Measurements from ENCODE around the gene FOXQ1. TPM values are rescaled to one million over a fixed set of nuclear protein-coding genes. Genes with fewer than 3 reads are reported as not detected.

Gene FOXQ1
- total and polyA plus RNA-seq, 2 of the 13 experiments (the other 11 are each of a cell fraction or from before 2014, with no cell fraction given): 35.2 to 39.8 TPM

DNA sequence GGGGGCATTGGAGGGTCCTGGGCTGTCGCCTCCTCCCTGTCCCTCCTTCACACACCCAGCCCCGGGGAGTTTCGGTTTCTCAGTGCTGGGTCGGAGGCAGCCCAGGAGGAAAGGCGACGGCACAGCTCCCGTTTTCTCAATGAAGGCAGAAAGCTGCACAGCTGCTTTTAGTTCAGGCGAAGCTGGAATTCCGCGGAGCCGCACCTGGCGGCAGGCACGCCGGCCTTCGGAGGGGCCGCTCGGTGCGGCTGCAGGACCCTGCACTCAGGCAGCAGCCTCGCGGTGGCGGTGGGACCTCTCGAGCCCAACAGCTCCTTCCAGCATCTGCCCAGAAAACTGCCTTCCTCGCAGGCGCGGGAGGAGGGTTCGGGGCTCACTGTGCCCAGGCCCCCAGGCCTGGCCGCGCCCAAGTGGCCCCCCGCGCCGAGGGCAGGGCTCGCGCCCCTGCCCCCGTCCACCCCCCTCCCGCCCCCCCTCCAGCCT is 4.6 kb downstream of the FOXQ1 start (continued):
- TF ChIP-seq ZNF17 (CRISPR knock-in tag; IDR thresholded peaks at IDR 0.05): no peak
- 0 out of 2 replicates have a peak, but pooled peaks have one; percentile 48 for TF ChIP-seq ZNF761 (CRISPR knock-in tag; conservative IDR thresholded peaks at IDR 0.05)
- no peak for TF ChIP-seq ZSCAN22 (CRISPR knock-in tag; IDR thresholded peaks at IDR 0.05)
- TF ChIP-seq ZBTB7A (CRISPR knock-in tag; IDR thresholded peaks at IDR 0.05): peak; percentile 44; the same call in 1 of the 2 replicates
- TF ChIP-seq ZNF564 (CRISPR knock-in tag; IDR thresholded peaks at IDR 0.05): no peak
- TF ChIP-seq, protein P1, sequence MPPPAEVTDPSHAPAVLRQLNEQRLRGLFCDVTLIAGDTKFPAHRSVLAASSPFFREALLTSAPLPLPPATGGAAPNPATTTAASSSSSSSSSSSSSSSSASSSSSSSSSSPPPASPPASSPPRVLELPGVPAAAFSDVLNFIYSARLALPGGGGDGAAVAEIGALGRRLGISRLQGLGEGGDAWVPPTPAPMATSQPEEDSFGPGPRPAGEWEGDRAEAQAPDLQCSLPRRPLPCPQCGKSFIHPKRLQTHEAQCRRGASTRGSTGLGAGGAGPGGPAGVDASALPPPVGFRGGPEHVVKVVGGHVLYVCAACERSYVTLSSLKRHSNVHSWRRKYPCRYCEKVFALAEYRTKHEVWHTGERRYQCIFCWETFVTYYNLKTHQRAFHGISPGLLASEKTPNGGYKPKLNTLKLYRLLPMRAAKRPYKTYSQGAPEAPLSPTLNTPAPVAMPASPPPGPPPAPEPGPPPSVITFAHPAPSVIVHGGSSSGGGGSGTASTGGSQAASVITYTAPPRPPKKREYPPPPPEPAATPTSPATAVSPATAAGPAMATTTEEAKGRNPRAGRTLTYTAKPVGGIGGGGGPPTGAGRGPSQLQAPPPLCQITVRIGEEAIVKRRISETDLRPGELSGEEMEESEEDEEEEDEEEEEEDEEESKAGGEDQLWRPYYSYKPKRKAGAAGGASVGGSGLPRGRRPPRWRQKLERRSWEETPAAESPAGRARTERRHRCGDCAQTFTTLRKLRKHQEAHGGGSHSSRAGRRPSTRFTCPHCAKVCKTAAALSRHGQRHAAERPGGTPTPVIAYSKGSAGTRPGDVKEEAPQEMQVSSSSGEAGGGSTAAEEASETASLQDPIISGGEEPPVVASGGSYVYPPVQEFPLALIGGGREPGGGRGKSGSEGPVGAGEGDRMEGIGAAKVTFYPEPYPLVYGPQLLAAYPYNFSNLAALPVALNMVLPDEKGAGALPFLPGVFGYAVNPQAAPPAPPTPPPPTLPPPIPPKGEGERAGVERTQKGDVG (CRISPR knock-in tag; IDR thresholded peaks at IDR 0.05; ENCODE audit: borderline replicate concordance): no peak
- TF ChIP-seq ZSCAN30 (CRISPR knock-in tag; IDR thresholded peaks at IDR 0.05): no peak
- no peak for TF ChIP-seq SIX4 (CRISPR knock-in tag; IDR thresholded peaks at IDR 0.05)
- no peak for TF ChIP-seq MIXL1 (CRISPR knock-in tag; IDR thresholded peaks at IDR 0.05)
- TF ChIP-seq ZNF577 (CRISPR knock-in tag; IDR thresholded peaks at IDR 0.05; ENCODE audit: borderline replicate concordance, low read depth): no peak
- TF ChIP-seq, protein P2, sequence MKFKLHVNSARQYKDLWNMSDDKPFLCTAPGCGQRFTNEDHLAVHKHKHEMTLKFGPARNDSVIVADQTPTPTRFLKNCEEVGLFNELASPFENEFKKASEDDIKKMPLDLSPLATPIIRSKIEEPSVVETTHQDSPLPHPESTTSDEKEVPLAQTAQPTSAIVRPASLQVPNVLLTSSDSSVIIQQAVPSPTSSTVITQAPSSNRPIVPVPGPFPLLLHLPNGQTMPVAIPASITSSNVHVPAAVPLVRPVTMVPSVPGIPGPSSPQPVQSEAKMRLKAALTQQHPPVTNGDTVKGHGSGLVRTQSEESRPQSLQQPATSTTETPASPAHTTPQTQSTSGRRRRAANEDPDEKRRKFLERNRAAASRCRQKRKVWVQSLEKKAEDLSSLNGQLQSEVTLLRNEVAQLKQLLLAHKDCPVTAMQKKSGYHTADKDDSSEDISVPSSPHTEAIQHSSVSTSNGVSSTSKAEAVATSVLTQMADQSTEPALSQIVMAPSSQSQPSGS (CRISPR knock-in tag; IDR thresholded peaks at IDR 0.05): no peak
- TF ChIP-seq RFXANK (CRISPR knock-in tag; IDR thresholded peaks at IDR 0.05): no peak
- no peak for TF ChIP-seq MTA3 (CRISPR knock-in tag; IDR thresholded peaks at IDR 0.05)
- peak; percentile 70 for TF ChIP-seq ZNF777 (CRISPR knock-in tag; IDR thresholded peaks at IDR 0.05)
- no peak for TF ChIP-seq KDM1A (CRISPR knock-in tag; IDR thresholded peaks at IDR 0.05)
- 0 out of 2 replicates have a peak, but pooled peaks have one; percentile 36 for TF ChIP-seq HNRNPL (IDR thresholded peaks at IDR 0.05; ENCODE audit: low read depth, low read length)
- TF ChIP-seq SATB2 (CRISPR knock-in tag; IDR thresholded peaks at IDR 0.05): no peak
- no peak for TF ChIP-seq KLF13 (CRISPR knock-in tag; IDR thresholded peaks at IDR 0.05)
- no peak for TF ChIP-seq ZFP36L1 (CRISPR knock-in tag; IDR thresholded peaks at IDR 0.05)
- 0 out of 2 replicates have a peak, but pooled peaks have one; percentile 10 for TF ChIP-seq ELF3 (CRISPR knock-in tag; IDR thresholded peaks at IDR 0.05)
- TF ChIP-seq KMT2A (CRISPR knock-in tag; IDR thresholded peaks at IDR 0.05): peak; percentile 82; the same call in 1 of the 2 replicates
- TF ChIP-seq, protein P3, sequence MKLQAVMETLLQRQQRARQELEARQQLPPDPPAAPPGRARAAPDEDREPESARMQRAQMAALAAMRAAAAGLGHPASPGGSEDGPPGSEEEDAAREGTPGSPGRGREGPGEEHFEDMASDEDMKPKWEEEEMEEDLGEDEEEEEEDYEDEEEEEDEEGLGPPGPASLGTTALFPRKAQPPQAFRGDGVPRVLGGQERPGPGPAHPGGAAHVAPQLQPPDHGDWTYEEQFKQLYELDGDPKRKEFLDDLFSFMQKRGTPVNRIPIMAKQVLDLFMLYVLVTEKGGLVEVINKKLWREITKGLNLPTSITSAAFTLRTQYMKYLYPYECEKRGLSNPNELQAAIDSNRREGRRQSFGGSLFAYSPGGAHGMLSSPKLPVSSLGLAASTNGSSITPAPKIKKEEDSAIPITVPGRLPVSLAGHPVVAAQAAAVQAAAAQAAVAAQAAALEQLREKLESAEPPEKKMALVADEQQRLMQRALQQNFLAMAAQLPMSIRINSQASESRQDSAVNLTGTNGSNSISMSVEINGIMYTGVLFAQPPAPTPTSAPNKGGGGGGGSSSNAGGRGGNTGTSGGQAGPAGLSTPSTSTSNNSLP (IDR thresholded peaks at IDR 0.05; ENCODE audit: low read depth, low read length): no peak
- TF ChIP-seq EED (CRISPR knock-in tag; IDR thresholded peaks at IDR 0.05): peak; percentile 71; the same call in 1 of the 2 replicates
- 0 out of 2 replicates have a peak, but pooled peaks have one; percentile 19 for TF ChIP-seq ZNF263 (CRISPR knock-in tag; IDR thresholded peaks at IDR 0.05)
- TF ChIP-seq SRY (CRISPR knock-in tag; IDR thresholded peaks at IDR 0.05): no peak; the same call in 1 of the 2 replicates
- no peak for TF ChIP-seq U2AF1 (optimal IDR thresholded peaks at IDR 0.05; ENCODE audit: low read depth, low read length)
- TF ChIP-seq ZNF772 (CRISPR knock-in tag; IDR thresholded peaks at IDR 0.05): 0 out of 2 replicates have a peak, but pooled peaks have one; percentile 31
- TF ChIP-seq ZNF382 (CRISPR knock-in tag; IDR thresholded peaks at IDR 0.05; ENCODE audit: borderline replicate concordance): no peak
- TF ChIP-seq RCOR2 (CRISPR knock-in tag; IDR thresholded peaks at IDR 0.05): no peak
